Vagina (tissue), 2 donors: ENCODE data around the gene CGNL1.

Source experiments
- POLR2A ChIP-seq, 2 donors: fragments of 450-650 bp; IDR thresholded peaks; one replicate each; pipeline ENCODE4 v1.6.1; 2017; ENCODE audit warnings: antibody characterized with exemption in 2 of 2, mild to moderate bottlenecking in 2 of 2, moderate library complexity in 2 of 2
- POLR2AphosphoS5 ChIP-seq, 2 donors: sonication (generic); formaldehyde crosslinking; IDR thresholded peaks; one replicate each; pipeline ENCODE4 v1.9.0; 2017; ENCODE audit warnings: antibody characterized with exemption in 2 of 2, mild to moderate bottlenecking in 2 of 2, low read depth in 1 of 2; ENCODE audit not compliant: insufficient read depth in 1 of 2
- TF ChIP-seq, protein P1 (sequence below), 3 experiments: fragments of 450-650 bp in 2 of 3; fragments of 200-600 bp in 1 of 3; sonication (generic) in 1 of 3; IDR thresholded peaks; one replicate each; pipeline ENCODE4 v1.5.1; 2017 to 2019; ENCODE audit warnings: antibody characterized with exemption in 3 of 3, mild to moderate bottlenecking in 2 of 3, moderate library complexity in 2 of 3

- TF ChIP-seq, protein P1, sequence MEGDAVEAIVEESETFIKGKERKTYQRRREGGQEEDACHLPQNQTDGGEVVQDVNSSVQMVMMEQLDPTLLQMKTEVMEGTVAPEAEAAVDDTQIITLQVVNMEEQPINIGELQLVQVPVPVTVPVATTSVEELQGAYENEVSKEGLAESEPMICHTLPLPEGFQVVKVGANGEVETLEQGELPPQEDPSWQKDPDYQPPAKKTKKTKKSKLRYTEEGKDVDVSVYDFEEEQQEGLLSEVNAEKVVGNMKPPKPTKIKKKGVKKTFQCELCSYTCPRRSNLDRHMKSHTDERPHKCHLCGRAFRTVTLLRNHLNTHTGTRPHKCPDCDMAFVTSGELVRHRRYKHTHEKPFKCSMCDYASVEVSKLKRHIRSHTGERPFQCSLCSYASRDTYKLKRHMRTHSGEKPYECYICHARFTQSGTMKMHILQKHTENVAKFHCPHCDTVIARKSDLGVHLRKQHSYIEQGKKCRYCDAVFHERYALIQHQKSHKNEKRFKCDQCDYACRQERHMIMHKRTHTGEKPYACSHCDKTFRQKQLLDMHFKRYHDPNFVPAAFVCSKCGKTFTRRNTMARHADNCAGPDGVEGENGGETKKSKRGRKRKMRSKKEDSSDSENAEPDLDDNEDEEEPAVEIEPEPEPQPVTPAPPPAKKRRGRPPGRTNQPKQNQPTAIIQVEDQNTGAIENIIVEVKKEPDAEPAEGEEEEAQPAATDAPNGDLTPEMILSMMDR (IDR thresholded peaks at IDR 0.05) = no peak
- TF ChIP-seq POLR2A (IDR thresholded peaks at IDR 0.05) (no peak), POLR2AphosphoS5 (IDR thresholded peaks at IDR 0.05; ENCODE audit: insufficient read depth in 1 of 2, low read depth in 1 of 2) (no peak)
Measured at GRCh38 chr15:57438166-57438565, 61.9 kb downstream of the CGNL1 start.
